Measurements from ENCODE around the gene IZUMO2.

Gene IZUMO2

DNA sequence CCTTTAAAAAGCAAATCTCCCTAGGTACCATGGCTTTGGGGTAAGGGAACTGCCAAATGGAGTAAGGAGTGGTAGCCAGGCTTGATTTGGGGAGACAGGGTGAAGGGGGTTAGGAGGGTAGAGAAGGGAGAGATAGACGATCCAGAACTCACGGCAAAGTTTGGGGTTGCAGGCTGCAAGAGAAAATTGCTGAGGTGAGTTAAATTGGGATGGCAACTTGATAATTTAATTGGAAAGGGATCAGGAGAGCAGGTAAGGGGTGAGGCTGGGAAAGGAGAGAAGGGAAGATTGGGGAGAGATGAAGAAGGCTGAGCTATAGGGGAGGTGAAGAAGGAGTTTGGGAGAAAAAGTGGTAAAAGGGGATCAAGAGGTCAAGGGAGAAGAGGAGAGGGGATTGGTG is 4.0 kb downstream of the IZUMO2 start:
- Histone ChIP-seq H3K14ac (ENCODE audit: low read length in 2 of 2) (no peak overlapping the region), H3K27ac (ENCODE audit: low read length, poor library complexity, severe bottlenecking) (no peak overlapping the region), H3K4ac (ENCODE audit: low read depth in 1 of 2, low read length in 2 of 2) (no peak overlapping the region), H3K79me1 (replicated peaks; ENCODE audit: low read length, poor library complexity, severe bottlenecking) (no peaks in the 10 kb centered on the region), H3K36me3 (ENCODE audit: control insufficient read depth in 1 of 2, insufficient read depth in 2 of 2, low read depth in 1 of 2, low read length in 2 of 2) (no peaks in the 10 kb centered on the region), H2BK120ac (ENCODE audit: low read depth, low read length) (no peak overlapping the region), H2AFZ (ENCODE audit: low read depth, low read length) (no peak overlapping the region), H3K9me3 (ENCODE audit: control insufficient read depth, low read length) (peaks cover 6% of the 10 kb centered on the region), H3K4me1 (ENCODE audit: control insufficient read depth, insufficient read depth, low read depth, low read length) (no peaks in the 10 kb centered on the region), H3K18ac (ENCODE audit: low read depth in 1 of 2, low read length in 2 of 2) (no peak overlapping the region), H3K4me2 (ENCODE audit: low read length, poor library complexity, severe bottlenecking) (no peak overlapping the region), H2BK5ac (ENCODE audit: low read depth, low read length, poor library complexity, severe bottlenecking) (no peak overlapping the region), H2BK12ac (ENCODE audit: low read length in 2 of 2) (no peak overlapping the region), H3K27me3 (ENCODE audit: control insufficient read depth in 1 of 2, insufficient read depth in 1 of 2, low read length in 2 of 2) (no peaks in the 10 kb centered on the region), H2AK5ac (ENCODE audit: low read length, severe bottlenecking) (no peak overlapping the region), H4K91ac (ENCODE audit: low read length) (no peak overlapping the region), H2BK15ac (ENCODE audit: low read depth, poor library complexity, severe bottlenecking) (no peak overlapping the region), H3K9ac (ENCODE audit: low read length) (no peak overlapping the region), H4K8ac (ENCODE audit: low read length) (no peak overlapping the region), H3K4me3 (ENCODE audit: insufficient read depth in 1 of 2, low read depth in 1 of 2, low read length in 2 of 2) (no peak overlapping the region), H3K23ac (ENCODE audit: low read length in 2 of 2) (no peak overlapping the region)
- WGBS: 82% methylated on average over 2 of the region's 2 CpGs
- DNase-seq: no peak

DNA sequence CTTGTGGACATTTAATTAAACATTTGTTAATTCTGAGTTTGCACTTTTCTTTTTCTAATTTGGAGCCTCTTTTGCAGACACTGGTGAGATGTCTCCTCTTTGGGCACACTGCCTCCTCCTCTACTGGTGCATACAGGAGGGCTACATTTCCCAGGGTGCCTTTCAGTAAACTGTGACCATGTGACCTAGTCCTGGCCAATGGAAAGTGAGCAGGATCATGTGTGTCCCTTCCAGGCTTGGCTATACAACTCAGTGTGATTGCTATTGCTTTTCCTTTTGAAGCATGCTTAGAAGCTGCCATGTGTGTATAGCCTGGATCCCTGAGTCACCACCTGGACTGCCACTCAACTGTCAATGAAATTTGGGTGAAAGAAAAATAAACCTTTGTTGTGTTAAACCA is 4.5 kb downstream of the IZUMO2 start:
- no peak overlapping the region for H3K27ac ChIP-seq (ENCODE audit: low read length, poor library complexity, severe bottlenecking)
- H3K9me3 ChIP-seq (ENCODE audit: control insufficient read depth, low read length): peaks cover 6% of the 10 kb centered on the region
- no peaks in the 10 kb centered on the region for H3K36me3 ChIP-seq (ENCODE audit: control insufficient read depth in 1 of 2, insufficient read depth in 2 of 2, low read depth in 1 of 2, low read length in 2 of 2)
- H4K91ac ChIP-seq (ENCODE audit: low read length): no peak overlapping the region
- no peak overlapping the region for H2BK5ac ChIP-seq (ENCODE audit: low read depth, low read length, poor library complexity, severe bottlenecking)
- no peak overlapping the region for H4K8ac ChIP-seq (ENCODE audit: low read length)
- H3K14ac ChIP-seq (ENCODE audit: low read length in 2 of 2): no peak overlapping the region
- no peaks in the 10 kb centered on the region for H3K79me1 ChIP-seq (replicated peaks; ENCODE audit: low read length, poor library complexity, severe bottlenecking)
- H3K18ac ChIP-seq (ENCODE audit: low read depth in 1 of 2, low read length in 2 of 2): no peak overlapping the region
- H3K4me1 ChIP-seq (ENCODE audit: control insufficient read depth, insufficient read depth, low read depth, low read length): no peaks in the 10 kb centered on the region
- no peak overlapping the region for H2BK120ac ChIP-seq (ENCODE audit: low read depth, low read length)
- no peak overlapping the region for H3K4me3 ChIP-seq (ENCODE audit: insufficient read depth in 1 of 2, low read depth in 1 of 2, low read length in 2 of 2)
- no peak overlapping the region for H3K9ac ChIP-seq (ENCODE audit: low read length)
- no peak overlapping the region for H2AK5ac ChIP-seq (ENCODE audit: low read length, severe bottlenecking)
- H3K23ac ChIP-seq (ENCODE audit: low read length in 2 of 2): no peak overlapping the region
- DNase-seq: no peak
- no peak overlapping the region for H2AFZ ChIP-seq (ENCODE audit: low read depth, low read length)
- no peak overlapping the region for H3K4me2 ChIP-seq (ENCODE audit: low read length, poor library complexity, severe bottlenecking)
- no peak overlapping the region for H3K4ac ChIP-seq (ENCODE audit: low read depth in 1 of 2, low read length in 2 of 2)
- H2BK15ac ChIP-seq (ENCODE audit: low read depth, poor library complexity, severe bottlenecking): no peak overlapping the region
- no peaks in the 10 kb centered on the region for H3K27me3 ChIP-seq (ENCODE audit: control insufficient read depth in 1 of 2, insufficient read depth in 1 of 2, low read length in 2 of 2)
- H2BK12ac ChIP-seq (ENCODE audit: low read length in 2 of 2): no peak overlapping the region

DNA sequence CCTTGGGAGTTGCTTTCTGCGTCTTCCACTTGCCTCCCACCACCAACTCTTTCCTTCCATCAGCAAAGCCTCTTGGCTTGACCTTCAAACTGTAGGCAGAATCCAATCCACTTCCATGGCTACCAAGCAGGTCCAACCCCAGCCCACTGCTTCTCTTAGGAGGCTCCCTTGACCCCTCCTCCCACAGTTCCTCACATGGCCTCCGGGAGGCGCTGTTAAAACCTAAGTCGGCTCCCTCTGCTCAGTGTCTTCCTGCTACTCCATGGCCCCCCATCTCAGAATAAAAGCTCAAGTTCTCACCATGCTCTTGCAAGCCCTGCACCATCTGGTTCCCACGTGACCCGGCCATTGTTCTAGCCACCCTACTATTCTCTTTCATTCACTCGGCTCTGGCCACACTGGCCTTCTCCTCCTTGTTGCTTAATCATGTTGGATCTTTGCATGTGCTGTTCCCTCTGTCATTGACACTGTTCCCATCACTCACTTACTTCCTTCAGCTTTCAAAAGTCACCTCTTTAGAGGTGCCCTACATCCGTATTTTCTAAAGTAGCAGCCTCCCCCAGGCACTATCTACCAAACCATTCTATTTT is 7.5 kb downstream of the IZUMO2 start:
- no peak overlapping the region for H3K9ac ChIP-seq (ENCODE audit: low read length)
- H3K27ac ChIP-seq (ENCODE audit: low read length, poor library complexity, severe bottlenecking): no peak overlapping the region
- no peak overlapping the region for H2BK12ac ChIP-seq (ENCODE audit: low read length in 2 of 2)
- no peak overlapping the region for H3K23ac ChIP-seq (ENCODE audit: low read length in 2 of 2)
- H4K91ac ChIP-seq (ENCODE audit: low read length): no peak overlapping the region
- no peak overlapping the region for H2BK120ac ChIP-seq (ENCODE audit: low read depth, low read length)
- no peak overlapping the region for H3K4ac ChIP-seq (ENCODE audit: low read depth in 1 of 2, low read length in 2 of 2)
- H3K4me1 ChIP-seq (ENCODE audit: control insufficient read depth, insufficient read depth, low read depth, low read length): no peaks in the 10 kb centered on the region
- no peaks in the 10 kb centered on the region for H3K27me3 ChIP-seq (ENCODE audit: control insufficient read depth in 1 of 2, insufficient read depth in 1 of 2, low read length in 2 of 2)
- H3K14ac ChIP-seq (ENCODE audit: low read length in 2 of 2): no peak overlapping the region
- WGBS: 69% methylated on average over 8 of the region's 8 CpGs
- H2BK15ac ChIP-seq (ENCODE audit: low read depth, poor library complexity, severe bottlenecking): no peak overlapping the region
- H2BK5ac ChIP-seq (ENCODE audit: low read depth, low read length, poor library complexity, severe bottlenecking): no peak overlapping the region
- H3K18ac ChIP-seq (ENCODE audit: low read depth in 1 of 2, low read length in 2 of 2): no peak overlapping the region
- no peak overlapping the region for H4K8ac ChIP-seq (ENCODE audit: low read length)
- DNase-seq: no peak
- no peak overlapping the region for H2AK5ac ChIP-seq (ENCODE audit: low read length, severe bottlenecking)
- H3K9me3 ChIP-seq (ENCODE audit: control insufficient read depth, low read length): peaks cover 6% of the 10 kb centered on the region
- no peaks in the 10 kb centered on the region for H3K79me1 ChIP-seq (replicated peaks; ENCODE audit: low read length, poor library complexity, severe bottlenecking)
- H3K4me2 ChIP-seq (ENCODE audit: low read length, poor library complexity, severe bottlenecking): no peak overlapping the region
- H2AFZ ChIP-seq (ENCODE audit: low read depth, low read length): no peak overlapping the region
- H3K4me3 ChIP-seq (ENCODE audit: insufficient read depth in 1 of 2, low read depth in 1 of 2, low read length in 2 of 2): no peak overlapping the region
- H3K36me3 ChIP-seq (ENCODE audit: control insufficient read depth in 1 of 2, insufficient read depth in 2 of 2, low read depth in 1 of 2, low read length in 2 of 2): no peaks in the 10 kb centered on the region

- Histone ChIP-seq H3K23ac (ENCODE audit: low read length in 2 of 2) (no peak overlapping the region), H3K9me3 (ENCODE audit: control insufficient read depth, low read length) (peaks cover 8% of the 10 kb centered on the region), H3K4ac (ENCODE audit: low read depth in 1 of 2, low read length in 2 of 2) (no peak overlapping the region), H3K9ac (ENCODE audit: low read length) (no peak overlapping the region), H3K79me1 (replicated peaks; ENCODE audit: low read length, poor library complexity, severe bottlenecking) (no peaks in the 10 kb centered on the region), H3K4me3 (ENCODE audit: insufficient read depth in 1 of 2, low read depth in 1 of 2, low read length in 2 of 2) (no peak overlapping the region), H2AK5ac (ENCODE audit: low read length, severe bottlenecking) (no peak overlapping the region), H3K27me3 (ENCODE audit: control insufficient read depth in 1 of 2, insufficient read depth in 1 of 2, low read length in 2 of 2) (no peaks in the 10 kb centered on the region), H3K27ac (ENCODE audit: low read length, poor library complexity, severe bottlenecking) (no peak overlapping the region), H3K36me3 (ENCODE audit: control insufficient read depth in 1 of 2, insufficient read depth in 2 of 2, low read depth in 1 of 2, low read length in 2 of 2) (no peaks in the 10 kb centered on the region), H3K14ac (ENCODE audit: low read length in 2 of 2) (no peak overlapping the region), H2AFZ (ENCODE audit: low read depth, low read length) (no peak overlapping the region), H4K8ac (ENCODE audit: low read length) (no peak overlapping the region), H2BK5ac (ENCODE audit: low read depth, low read length, poor library complexity, severe bottlenecking) (no peak overlapping the region), H2BK15ac (ENCODE audit: low read depth, poor library complexity, severe bottlenecking) (no peak overlapping the region), H2BK120ac (ENCODE audit: low read depth, low read length) (no peak overlapping the region), H2BK12ac (ENCODE audit: low read length in 2 of 2) (no peak overlapping the region), H3K4me1 (ENCODE audit: control insufficient read depth, insufficient read depth, low read depth, low read length) (no peaks in the 10 kb centered on the region), H3K4me2 (ENCODE audit: low read length, poor library complexity, severe bottlenecking) (no peak overlapping the region), H4K91ac (ENCODE audit: low read length) (no peak overlapping the region), H3K18ac (ENCODE audit: low read depth in 1 of 2, low read length in 2 of 2) (no peak overlapping the region)
- 78% methylated on average over 14 of the region's 16 CpGs for WGBS
- no peak for DNase-seq
Measured at GRCh38 chr19:50154529-50154928, 8.6 kb downstream of the IZUMO2 start.

All from mesenchymal stem cell (in vitro differentiated cells and primary cell).